ENCODE data around the gene SUSD3.
"Not testable (repeated sequence)": the region's sequence is repeated elsewhere in the genome, so short reads cannot be mapped to it uniquely, and the experiment has no call there.

SUSD3 gene

DNA sequence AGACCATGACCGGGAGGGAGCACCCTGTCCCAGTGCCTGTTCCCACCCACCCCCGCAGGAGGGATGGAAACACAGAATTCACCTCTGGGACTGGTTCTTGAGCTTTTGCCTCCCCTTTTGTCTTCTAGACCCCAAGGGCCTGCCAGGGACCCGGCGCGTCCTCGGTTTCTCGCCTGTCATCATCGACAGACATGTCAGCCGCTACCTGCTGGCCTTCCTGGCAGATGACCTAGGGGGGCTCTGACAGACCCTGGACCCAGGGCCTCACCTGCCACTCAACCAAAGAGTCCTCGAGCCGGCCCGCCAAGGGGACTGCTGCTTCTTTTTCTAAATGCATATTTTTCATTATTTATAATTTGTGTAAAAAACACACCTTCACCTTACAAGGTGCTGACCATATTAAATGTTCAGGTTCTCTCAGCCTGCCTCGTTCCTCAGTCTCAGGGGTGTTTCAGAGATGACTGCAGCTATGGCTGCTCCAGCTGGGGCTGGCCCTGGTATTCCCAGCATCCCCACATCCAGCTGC is 54.4 kb downstream of the SUSD3 start:
- DNase-seq (ENCODE audit: low spot score in 2 of 2) (no peak), ATAC-seq (no peak)
- no peaks in the 10 kb centered on the region for H3K9me3 Mint-ChIP-seq

DNA sequence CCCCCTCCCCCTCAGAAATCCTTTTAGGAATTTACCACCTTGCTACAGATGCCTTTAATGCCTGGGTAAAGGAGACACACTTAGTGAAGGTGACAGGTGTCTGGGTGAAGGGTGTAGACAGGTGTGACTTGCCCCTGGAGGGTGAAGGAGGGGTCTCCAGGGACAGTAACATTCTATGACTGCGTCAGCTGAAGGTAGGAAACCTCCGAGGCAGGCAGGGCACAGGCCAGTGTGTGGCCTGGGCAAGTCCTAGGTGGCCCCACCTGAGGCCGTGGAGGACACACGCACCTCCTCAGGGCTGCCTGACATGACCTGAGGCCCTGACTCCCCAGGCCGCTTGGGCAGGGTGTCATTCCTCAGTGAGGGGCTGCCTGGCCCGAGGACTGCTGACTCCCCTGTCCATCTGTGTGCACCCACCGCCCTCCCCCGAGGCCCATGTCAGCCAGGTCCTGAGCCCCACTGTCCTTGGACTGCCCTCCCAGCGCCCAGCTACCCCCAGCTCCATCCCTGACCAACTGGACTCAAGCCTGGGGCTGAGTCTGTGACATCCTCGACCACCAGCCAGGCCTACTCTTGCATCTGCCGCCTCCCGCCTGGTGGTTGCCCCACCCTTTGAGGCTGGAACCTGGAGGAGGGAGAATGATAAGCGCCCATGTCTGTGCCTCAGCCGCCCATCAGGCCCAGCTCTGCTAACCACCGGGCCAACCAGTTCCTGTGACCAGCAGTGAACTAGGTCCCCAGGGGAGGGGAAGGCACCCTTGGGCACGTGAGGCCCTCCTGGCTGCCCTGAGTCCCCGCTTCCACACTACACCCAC is 55.9 kb downstream of the SUSD3 start:
- peak overlapping the region; percentile 89 for H3K27ac Mint-ChIP-seq
- ATAC-seq (no peak), DNase-seq (ENCODE audit: low spot score in 2 of 2) (no peak)
- no peak overlapping the region for H3K4me3 Mint-ChIP-seq
- no peaks in the 10 kb centered on the region for H3K9me3 Mint-ChIP-seq
- H3K4me1 Mint-ChIP-seq, result peaks cover 33% of the 10 kb centered on the region
- peaks cover 58% of the 10 kb centered on the region for H3K36me3 Mint-ChIP-seq

More for the DNA sequence above, 54.4 kb downstream of the SUSD3 start:
- H3K4me3 Mint-ChIP-seq, result no peak overlapping the region
- peak overlapping the region; percentile 89 for H3K27ac Mint-ChIP-seq
- H3K4me1 Mint-ChIP-seq, result peaks cover 34% of the 10 kb centered on the region
- H3K36me3 Mint-ChIP-seq, result peaks cover 53% of the 10 kb centered on the region

DNA sequence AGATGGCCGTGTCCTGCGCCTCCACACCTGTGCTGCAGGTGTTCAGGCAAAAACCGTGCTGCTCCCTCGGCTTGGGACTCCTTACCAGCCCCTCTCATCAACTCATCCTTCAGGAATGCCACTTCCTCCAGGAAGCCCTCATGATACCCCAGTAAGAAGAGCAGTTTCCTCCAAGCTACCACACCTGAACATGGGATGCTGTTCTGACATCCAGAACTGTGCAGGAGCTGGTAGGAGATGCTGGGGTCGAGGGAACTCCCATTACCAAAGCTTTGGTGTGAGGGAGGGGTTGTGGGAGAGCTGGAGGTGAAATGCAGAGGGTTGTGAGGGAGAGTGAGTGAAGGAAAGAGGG is 56.5 kb downstream of the SUSD3 start:
- Mint-ChIP-seq H3K27ac (peak overlapping the region; percentile 89), H3K4me1 (peaks cover 38% of the 10 kb centered on the region), H3K9me3 (no peaks in the 10 kb centered on the region), H3K4me3 (no peak overlapping the region), H3K36me3 (peaks cover 58% of the 10 kb centered on the region)
- DNase-seq (ENCODE audit: low spot score in 2 of 2), result no peak
- ATAC-seq, result no peak

DNA sequence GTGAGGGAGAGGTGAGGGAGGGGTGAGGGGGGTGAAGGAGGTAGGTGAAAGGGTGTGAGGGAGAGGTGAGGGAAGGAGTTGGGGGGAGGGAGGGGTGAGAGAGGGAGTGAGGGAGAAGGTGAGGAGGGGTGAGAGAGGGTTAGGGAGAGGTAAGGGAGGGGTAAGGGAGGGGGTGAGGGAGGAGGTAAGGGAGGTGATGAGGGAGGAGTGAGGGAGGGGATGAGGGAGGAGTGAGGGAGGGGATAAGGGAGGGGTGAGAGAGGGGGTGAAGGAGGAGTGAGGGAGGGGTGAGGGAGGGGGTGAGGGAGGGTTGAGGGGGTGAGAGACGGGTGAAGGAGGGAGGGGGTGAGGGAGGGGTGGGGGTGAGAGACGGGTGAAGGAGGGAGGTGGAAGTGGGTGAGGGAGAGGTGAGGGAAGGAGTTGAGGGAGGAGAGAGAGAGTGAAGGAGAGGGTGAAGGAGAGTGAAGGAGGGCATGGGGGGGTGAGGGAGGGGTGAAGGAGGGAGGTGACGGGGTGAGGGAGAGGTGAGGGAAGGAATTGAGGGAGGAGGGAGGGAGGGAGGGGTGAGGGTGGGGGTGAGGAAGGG is 57.1 kb downstream of the SUSD3 start:
- no peak for ATAC-seq
- H3K27ac Mint-ChIP-seq, result peak overlapping the region; percentile 89

DNA sequence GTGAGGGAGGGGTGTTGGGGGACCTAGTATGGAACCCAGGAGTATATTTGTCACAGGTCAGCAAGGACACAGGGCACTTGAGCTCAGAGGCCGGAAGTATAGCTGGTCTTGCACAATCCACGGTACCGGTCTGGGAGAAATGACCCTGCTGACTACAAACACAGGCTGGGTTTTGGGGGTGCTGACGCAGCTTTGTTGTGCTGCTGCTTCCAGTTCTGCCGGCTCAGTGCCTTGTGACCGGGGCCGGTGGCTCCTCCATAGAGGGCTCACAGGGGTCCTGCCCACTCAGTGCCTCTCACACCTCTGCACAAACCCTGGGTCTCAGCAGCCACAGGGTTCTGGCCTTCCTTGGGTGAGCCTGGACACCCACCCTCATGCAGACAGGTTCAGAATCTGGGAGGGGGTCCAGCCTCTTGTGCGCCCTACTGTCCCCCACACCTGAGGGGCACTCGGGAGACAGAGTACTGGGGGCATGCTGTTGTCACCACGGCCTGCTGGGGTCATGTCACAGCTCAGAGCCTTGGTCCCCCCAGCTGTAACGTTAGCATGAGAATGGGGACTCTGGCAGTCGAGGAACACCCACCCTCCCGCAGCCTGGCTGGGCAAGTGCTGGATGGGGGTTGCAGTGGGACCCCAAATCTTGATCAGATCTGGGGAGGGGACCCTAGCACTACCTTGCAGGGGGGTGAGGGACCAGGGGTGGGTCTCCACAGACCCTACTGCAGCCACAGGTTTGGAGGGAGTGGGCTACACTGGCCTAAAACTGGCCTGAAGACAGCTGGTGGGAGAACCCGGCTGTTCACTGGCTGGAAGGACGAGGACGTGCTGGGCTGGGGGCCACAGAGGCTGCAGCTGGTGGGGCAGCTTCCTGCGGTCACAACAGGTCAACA is 57.8 kb downstream of the SUSD3 start:
- H3K4me1 Mint-ChIP-seq, result peaks cover 41% of the 10 kb centered on the region
- no peak overlapping the region for H3K4me3 Mint-ChIP-seq
- no peak for ATAC-seq
- no peak overlapping the region for H3K27ac Mint-ChIP-seq
- no peaks in the 10 kb centered on the region for H3K9me3 Mint-ChIP-seq
- H3K36me3 Mint-ChIP-seq, result peaks cover 65% of the 10 kb centered on the region
- no peak for DNase-seq (ENCODE audit: low spot score in 2 of 2)

More for the DNA sequence above, 57.1 kb downstream of the SUSD3 start:
- no peak for DNase-seq (ENCODE audit: low spot score in 2 of 2)
- Mint-ChIP-seq H3K4me1 (peaks cover 40% of the 10 kb centered on the region), H3K36me3 (peaks cover 58% of the 10 kb centered on the region), H3K9me3 (no peaks in the 10 kb centered on the region), H3K4me3 (no peak overlapping the region)

DNA sequence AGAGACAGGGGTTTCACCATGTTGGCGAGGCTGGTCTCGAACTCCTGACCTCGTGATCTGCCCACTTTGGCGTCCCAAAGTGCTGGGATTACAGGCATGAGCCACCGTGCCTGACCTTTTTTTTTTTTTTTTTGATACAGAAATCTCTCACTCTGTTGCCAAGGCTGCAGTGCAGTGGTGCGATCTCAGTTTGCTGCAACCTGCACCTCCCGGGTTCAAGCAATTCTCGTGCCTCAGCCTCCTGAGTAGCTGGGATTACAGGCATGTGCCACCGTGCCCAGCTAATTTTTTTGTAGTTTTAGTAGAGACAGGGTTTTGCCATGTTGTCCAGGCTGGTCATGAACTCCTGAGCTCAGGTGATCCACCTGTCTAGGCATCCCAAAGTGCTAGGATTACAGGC is 59.0 kb downstream of the SUSD3 start:
- H3K4me1 Mint-ChIP-seq, result peaks cover 49% of the 10 kb centered on the region
- H3K9me3 Mint-ChIP-seq; H3K4me3 Mint-ChIP-seq; DNase-seq (ENCODE audit: low spot score in 2 of 2); ATAC-seq: not testable (repeated sequence)
- H3K36me3 Mint-ChIP-seq, result peaks cover 72% of the 10 kb centered on the region
- H3K27ac Mint-ChIP-seq, result peak overlapping the region; percentile 33

DNA sequence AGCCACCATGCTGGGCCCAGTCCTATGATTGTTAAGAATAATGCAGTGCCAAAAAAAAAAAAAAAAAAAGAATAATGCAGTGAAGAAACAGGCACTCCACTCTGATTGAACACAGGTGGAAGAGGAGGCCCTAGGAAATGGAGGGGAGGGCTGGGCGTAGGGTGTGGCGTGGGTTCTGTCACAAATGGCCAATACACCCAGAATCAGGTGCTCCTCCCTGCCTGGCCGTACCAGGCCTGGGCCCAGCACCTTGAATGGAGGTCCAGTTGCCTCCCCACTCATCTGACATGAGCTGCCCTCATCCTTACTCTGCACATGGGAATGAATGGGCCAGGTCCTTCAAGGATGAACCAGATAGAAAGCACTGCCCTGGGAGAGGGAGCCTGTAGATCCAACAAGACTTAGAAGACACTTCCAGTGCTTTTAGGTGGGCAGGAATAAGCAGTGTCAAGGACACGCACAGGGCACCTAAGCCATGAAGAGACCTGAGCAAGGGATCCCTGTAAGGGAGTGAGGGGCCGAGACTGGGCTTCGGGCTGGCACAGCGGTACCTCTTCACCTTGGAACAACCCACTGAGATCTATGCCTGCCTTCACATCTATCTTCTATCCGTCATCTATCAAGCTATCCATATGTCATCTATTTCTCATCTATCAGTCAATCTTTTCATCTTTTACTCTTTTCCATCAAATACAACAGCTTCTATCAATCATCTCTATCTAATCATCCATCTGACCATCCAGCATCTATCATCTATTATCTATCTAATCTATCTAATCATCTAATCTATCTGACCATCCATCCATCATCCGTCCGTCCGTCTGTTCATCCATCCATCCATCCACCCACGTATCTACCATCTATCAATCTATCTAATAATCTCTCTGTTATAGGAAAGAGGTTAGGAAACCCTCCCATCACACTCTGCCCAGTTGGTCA is 59.7 kb downstream of the SUSD3 start:
- H3K4me3 Mint-ChIP-seq, result no peak overlapping the region
- peaks cover 49% of the 10 kb centered on the region for H3K4me1 Mint-ChIP-seq
- H3K36me3 Mint-ChIP-seq, result peaks cover 72% of the 10 kb centered on the region
- ATAC-seq (no peak), DNase-seq (ENCODE audit: low spot score in 2 of 2) (no peak)
- H3K27ac Mint-ChIP-seq, result peak overlapping the region; percentile 33
- H3K9me3 Mint-ChIP-seq, result no peaks in the 10 kb centered on the region

DNA sequence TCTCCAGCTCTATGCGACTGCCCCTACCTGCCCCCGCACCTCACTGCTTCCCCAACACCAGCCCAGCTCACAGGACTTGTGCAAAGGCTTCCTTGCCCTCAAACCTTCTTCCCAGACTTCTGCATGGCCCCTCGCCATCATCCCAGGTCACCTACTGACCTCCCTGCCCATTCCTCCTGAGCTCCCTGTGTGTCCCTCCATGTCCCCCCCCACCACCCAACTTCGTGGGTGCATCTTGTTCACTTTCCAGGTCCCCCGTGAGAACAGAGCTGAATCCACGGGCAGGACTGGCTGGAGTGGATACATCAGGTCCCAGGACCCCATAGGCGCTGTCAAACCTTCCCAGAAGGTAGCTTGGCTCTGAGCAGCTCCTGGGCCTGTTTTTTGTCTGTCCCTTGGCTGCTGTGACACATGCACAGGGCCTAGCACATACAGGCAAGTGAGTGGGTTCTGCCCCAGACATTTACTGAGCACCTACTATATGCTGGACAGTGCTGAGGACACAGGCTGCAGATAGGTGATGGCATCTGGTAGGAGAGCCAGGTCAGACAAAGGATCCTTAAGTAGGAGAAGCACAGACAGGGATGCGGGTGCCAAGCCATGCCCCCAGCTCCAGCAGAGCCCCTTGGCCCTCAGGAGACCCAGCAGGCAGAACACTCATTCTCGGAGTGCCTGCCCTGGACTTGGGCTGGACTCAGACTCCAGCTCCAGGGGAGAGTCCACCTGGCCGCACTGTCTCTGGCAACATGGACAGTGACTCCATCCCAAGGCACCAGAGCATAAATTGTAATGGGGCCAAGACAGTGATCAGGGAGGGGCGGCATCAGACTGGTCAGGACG is 60.6 kb downstream of the SUSD3 start:
- ATAC-seq, result no peak
- H3K4me3 Mint-ChIP-seq, result peak overlapping the region; percentile 30
- no peak for DNase-seq (ENCODE audit: low spot score in 2 of 2)
- peak overlapping the region; percentile 33 for H3K27ac Mint-ChIP-seq
- H3K36me3 Mint-ChIP-seq, result peaks cover 75% of the 10 kb centered on the region
- peaks cover 49% of the 10 kb centered on the region for H3K4me1 Mint-ChIP-seq
- H3K9me3 Mint-ChIP-seq, result no peaks in the 10 kb centered on the region

DNA sequence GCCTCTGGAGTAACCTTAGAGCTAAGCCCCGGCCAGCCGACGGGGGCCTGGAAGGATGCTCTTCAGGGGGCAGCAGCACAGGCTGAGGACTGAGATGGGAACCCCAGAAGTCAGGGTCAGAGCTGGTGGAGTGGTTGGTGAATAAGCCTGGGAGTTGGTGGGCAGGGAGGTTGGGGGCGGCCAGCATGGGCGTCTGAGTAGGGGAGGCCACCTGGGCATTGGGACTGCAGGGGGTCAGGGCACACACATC is 61.1 kb downstream of the SUSD3 start:
- Mint-ChIP-seq H3K27ac (peak overlapping the region; percentile 33), H3K9me3 (no peaks in the 10 kb centered on the region), H3K4me3 (peak overlapping the region; percentile 30), H3K4me1 (peaks cover 48% of the 10 kb centered on the region), H3K36me3 (peaks cover 80% of the 10 kb centered on the region)
- ATAC-seq (no peak), DNase-seq (ENCODE audit: low spot score in 2 of 2) (no peak)

DNA sequence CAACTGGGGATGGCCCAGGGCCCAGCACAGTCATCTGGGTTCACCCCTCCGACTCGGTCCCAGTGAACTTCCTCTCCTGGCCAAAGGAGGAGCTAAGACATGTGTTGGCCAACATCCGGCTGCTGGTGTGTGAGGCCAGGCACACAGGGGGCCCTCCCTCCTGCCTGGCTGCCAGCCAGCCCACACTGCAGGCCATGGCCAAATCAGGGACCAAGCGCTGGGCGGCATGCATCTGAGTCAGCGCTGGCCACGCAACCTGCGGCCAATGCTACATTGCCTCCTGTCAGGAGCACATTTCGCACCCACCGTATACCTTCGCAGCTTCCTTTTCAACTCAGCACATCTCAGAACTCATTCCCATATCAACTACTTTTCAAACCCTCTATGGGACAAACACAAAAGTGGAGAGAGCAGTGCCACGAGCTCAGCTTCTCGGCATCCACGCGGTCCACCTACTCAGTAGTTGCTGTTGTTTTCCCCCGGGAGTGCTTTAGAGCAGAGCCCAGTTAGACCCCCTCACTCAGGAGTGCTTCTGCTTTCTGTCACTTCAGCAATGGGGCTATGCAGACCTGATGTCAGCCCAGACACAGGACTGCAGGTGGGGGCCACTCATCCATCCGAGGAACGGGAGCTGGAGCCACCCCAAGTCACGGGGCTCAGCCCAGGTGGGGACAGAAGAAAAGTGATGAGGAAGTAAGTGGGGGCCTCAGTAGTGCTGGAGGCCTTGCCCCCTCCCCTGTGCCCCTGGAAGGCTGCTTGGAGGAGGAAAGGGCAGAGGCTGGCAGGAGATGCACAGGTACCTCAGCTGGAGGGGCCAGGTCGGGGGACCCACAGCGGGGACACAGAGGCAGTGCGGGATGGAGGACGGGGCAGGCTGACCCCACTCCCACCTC is 61.7 kb downstream of the SUSD3 start:
- ATAC-seq (peak; percentile 84), DNase-seq (ENCODE audit: low spot score in 2 of 2) (no peak)
- peak overlapping the region; percentile 30 for H3K4me3 Mint-ChIP-seq
- H3K9me3 Mint-ChIP-seq, result no peaks in the 10 kb centered on the region
- H3K27ac Mint-ChIP-seq, result peak overlapping the region; percentile 33
- peaks cover 42% of the 10 kb centered on the region for H3K4me1 Mint-ChIP-seq
- H3K36me3 Mint-ChIP-seq, result peaks cover 80% of the 10 kb centered on the region

DNA sequence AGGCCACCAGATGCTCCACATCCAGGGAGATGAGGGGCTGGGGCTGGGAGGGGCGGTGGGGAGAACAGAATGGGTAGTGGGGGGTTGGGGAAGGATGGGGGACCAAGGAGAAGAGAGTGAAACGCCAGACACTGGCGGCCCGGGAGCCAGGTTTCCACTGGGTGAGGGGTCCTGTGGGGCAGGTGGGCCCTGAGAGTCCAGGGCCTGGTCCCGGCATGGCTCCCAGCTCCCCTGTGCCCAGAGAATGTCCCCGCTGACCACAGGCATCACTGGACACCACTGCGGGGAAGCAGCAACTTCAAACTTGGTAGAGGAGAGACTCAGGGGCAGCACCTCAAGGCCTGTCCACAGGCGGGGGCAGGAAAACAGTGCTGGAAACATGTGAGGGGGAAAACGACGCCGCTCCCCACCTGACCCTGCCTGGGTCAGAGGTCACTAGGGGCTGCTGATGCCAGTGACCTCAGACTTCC is 62.4 kb downstream of the SUSD3 start:
- Mint-ChIP-seq H3K36me3 (peaks cover 86% of the 10 kb centered on the region), H3K4me1 (peaks cover 44% of the 10 kb centered on the region), H3K27ac (peak overlapping the region; percentile 33), H3K9me3 (no peaks in the 10 kb centered on the region), H3K4me3 (no peak overlapping the region)
- ATAC-seq (no peak), DNase-seq (ENCODE audit: low spot score in 2 of 2) (no peak)

DNA sequence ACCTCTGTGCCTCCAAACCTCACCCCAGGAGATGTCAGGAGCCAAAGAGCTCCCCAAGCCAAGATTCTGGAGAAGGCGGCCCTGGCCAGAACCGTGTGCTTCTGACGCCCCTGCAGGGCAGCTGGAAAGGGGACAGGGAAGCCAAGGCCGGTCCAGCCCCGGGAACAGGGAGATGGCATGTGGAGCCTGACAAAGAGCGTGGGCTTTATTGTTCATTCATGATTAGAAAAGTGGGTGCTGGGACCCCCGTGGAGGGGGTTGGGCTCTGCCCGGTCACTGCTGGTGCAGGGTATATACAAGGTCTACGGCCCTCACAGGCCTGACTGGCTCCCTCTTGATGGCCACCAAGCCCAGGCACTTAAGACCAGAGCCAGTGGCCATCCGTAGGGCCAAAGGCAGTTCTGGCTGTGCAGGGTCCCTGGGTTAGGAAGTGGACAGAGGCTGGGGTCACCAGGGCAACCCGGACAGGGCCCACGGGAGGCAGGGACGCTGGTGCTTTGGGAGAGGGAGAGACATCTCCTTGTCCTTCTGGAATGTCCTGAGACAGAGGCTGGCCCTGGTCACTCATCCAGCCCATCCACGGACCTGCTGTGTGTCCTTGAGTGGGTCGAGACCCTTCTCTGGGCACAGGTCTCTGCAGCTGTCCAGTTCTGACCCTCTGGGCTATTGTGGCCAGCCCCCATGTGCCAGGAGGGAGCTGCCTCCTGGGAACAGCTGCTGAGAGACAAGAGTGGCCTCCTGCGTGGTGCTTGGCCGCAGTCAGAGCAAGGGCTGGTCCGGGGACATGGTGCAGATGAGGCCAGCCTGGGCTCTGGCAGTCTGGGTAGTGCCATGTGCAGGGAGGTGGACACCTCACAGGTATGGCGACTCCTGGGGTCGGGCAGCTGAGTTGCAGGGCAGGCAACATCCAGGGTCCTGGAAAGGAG is 63.1 kb downstream of the SUSD3 start:
- DNase-seq (ENCODE audit: low spot score in 2 of 2) (no peak), ATAC-seq (no peak)
- H3K4me3 Mint-ChIP-seq, result no peak overlapping the region
- H3K36me3 Mint-ChIP-seq, result peaks cover 93% of the 10 kb centered on the region
- H3K4me1 Mint-ChIP-seq, result peaks cover 51% of the 10 kb centered on the region
- peak overlapping the region; percentile 33 for H3K27ac Mint-ChIP-seq
- no peaks in the 10 kb centered on the region for H3K9me3 Mint-ChIP-seq
